Smooth muscle cell (in vitro differentiated cells): ENCODE data around the gene DNAH17. TPM values are rescaled to one million over a fixed set of nuclear protein-coding genes. Genes with fewer than 3 reads are reported as not detected.

ENCODE experiments used
- DNase-seq: peaks from one replicate; lab custom pipeline; 2025; ENCODE audit not compliant: unreplicated experiment; lab: John Stamatoyannopoulos, UW
- H2AFZ ChIP-seq: fragments of 200-600 bp; sonication (generic); 2 replicates; pipeline ENCODE4 v1.6.0; 2016; ENCODE audit warnings: antibody characterized with exemption, low read depth, mild to moderate bottlenecking
- H3F3A ChIP-seq: fragments of 200-600 bp; sonication (generic); 2 replicates; pipeline ENCODE4 v1.6.0; 2017; ENCODE audit warnings: antibody characterized with exemption, low read depth
- H3K27ac ChIP-seq: fragments of 200-600 bp; sonication (generic); 2 replicates; pipeline ENCODE4 v1.5.1; 2016; ENCODE audit warnings: low read depth, mild to moderate bottlenecking
- H3K27me3 ChIP-seq: fragments of 200-600 bp; sonication (generic); 2 replicates; pipeline ENCODE4 v1.6.1; 2016; ENCODE audit warnings: low read depth, mild to moderate bottlenecking
- H3K36me3 ChIP-seq: fragments of 200-600 bp; sonication (generic); 2 replicates; pipeline ENCODE4 v1.5.1; 2016; ENCODE audit warnings: low read depth
- H3K4me1 ChIP-seq: fragments of 200-600 bp; sonication (generic); 2 replicates; pipeline ENCODE4 v1.5.1; 2016; ENCODE audit warnings: low read depth
- H3K4me2 ChIP-seq: fragments of 200-600 bp; sonication (generic); 2 replicates; pipeline ENCODE4 v1.6.0; 2016; ENCODE audit warnings: mild to moderate bottlenecking
- H3K4me3 ChIP-seq: fragments of 200-600 bp; sonication (generic); 2 replicates; pipeline ENCODE4 v1.5.1; 2016; ENCODE audit warnings: mild to moderate bottlenecking
- H3K79me2 ChIP-seq: fragments of 200-600 bp; sonication (generic); 2 replicates; pipeline ENCODE4 v1.6.0; 2016; ENCODE audit warnings: low read depth, mild to moderate bottlenecking
- H3K9ac ChIP-seq: fragments of 200-600 bp; sonication (generic); 2 replicates; pipeline ENCODE4 v1.6.0; 2016; ENCODE audit warnings: low read depth
- H3K9me3 ChIP-seq: fragments of 200-600 bp; sonication (generic); replicated peaks from 2 replicates; pipeline ENCODE4 v1.5.1; 2016; ENCODE audit warnings: low read depth
- H4K20me1 ChIP-seq: fragments of 200-600 bp; sonication (generic); 2 replicates; pipeline ENCODE4 v1.6.0; 2016; ENCODE audit warnings: low read depth
- WGBS: methylation state at CpG from one replicate; pipeline ENCODE4 v1.1.7; 2016; ENCODE audit warnings: low lambda C conversion rate; 5-methylcytosine and 5-hydroxymethylcytosine counted together
- polyA plus RNA-seq: library from polyadenylated mRNA; unstranded; fragments of >200 nt; fragmentation: Nextera tagmentation; extraction: Ambion mirVana; gene quantifications from 2 replicates; pipeline ENCODE4 v1.2.1, GENCODE V29; 2016
- total RNA-seq: library from RNA; depleted of rRNA; stranded (reverse); fragments of >200 nt; gene quantifications from 2 replicates; pipeline ENCODE4 v1.2.3, GENCODE V29; 2014
- TF ChIP-seq, protein P1 (sequence below): fragments of 200-600 bp; sonication (generic); IDR thresholded peaks from 2 replicates; pipeline ENCODE4 v1.5.1; 2017; ENCODE audit warnings: borderline replicate concordance, mild to moderate bottlenecking, antibody characterized with exemption; ENCODE audit not compliant: insufficient read depth, poor library complexity, severe bottlenecking

DNAH17 gene
- total and polyA plus RNA-seq, 2 experiments from 2014 or later, result 0.18 to 0.98 TPM

- H3K79me2 ChIP-seq, result no peaks in the 10 kb centered on the region
- no peaks in the 10 kb centered on the region for H3K9me3 ChIP-seq
- 73% methylated on average over 18 of the region's 18 CpGs for WGBS
- no peak overlapping the region for H3K4me3 ChIP-seq
- no peak overlapping the region for H2AFZ ChIP-seq
- H3K4me1 ChIP-seq, result peaks cover 4% of the 10 kb centered on the region
- H3K27me3 ChIP-seq, result no peaks in the 10 kb centered on the region
- H3K4me2 ChIP-seq, result peak overlapping the region; percentile 15
- TF ChIP-seq, protein P1, sequence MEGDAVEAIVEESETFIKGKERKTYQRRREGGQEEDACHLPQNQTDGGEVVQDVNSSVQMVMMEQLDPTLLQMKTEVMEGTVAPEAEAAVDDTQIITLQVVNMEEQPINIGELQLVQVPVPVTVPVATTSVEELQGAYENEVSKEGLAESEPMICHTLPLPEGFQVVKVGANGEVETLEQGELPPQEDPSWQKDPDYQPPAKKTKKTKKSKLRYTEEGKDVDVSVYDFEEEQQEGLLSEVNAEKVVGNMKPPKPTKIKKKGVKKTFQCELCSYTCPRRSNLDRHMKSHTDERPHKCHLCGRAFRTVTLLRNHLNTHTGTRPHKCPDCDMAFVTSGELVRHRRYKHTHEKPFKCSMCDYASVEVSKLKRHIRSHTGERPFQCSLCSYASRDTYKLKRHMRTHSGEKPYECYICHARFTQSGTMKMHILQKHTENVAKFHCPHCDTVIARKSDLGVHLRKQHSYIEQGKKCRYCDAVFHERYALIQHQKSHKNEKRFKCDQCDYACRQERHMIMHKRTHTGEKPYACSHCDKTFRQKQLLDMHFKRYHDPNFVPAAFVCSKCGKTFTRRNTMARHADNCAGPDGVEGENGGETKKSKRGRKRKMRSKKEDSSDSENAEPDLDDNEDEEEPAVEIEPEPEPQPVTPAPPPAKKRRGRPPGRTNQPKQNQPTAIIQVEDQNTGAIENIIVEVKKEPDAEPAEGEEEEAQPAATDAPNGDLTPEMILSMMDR, result no peak
- DNase-seq, result no peak
- H4K20me1 ChIP-seq, result no peaks in the 10 kb centered on the region
- H3K36me3 ChIP-seq, result no peaks in the 10 kb centered on the region
- H3K27ac ChIP-seq, result peak overlapping the region; percentile 44
- H3K9ac ChIP-seq, result no peak overlapping the region
- H3F3A ChIP-seq, result peaks cover 9% of the 10 kb centered on the region
These were observed 12.0 kb upstream of the DNAH17 start for GRCh38 chr17:78589031-78589675.

- Histone ChIP-seq H3K9me3 (no peaks in the 10 kb centered on the region), H3K27me3 (no peaks in the 10 kb centered on the region), H3K9ac (no peak overlapping the region), H4K20me1 (no peaks in the 10 kb centered on the region), H3K36me3 (no peaks in the 10 kb centered on the region), H3K4me2 (peak overlapping the region; percentile 15), H3K79me2 (no peaks in the 10 kb centered on the region), H3K4me1 (peaks cover 4% of the 10 kb centered on the region), H2AFZ (no peak overlapping the region), H3K4me3 (no peak overlapping the region), H3K27ac (peak overlapping the region; percentile 44), H3F3A (peaks cover 9% of the 10 kb centered on the region)
- 58% methylated on average over 16 of the region's 16 CpGs for WGBS
- no peak for DNase-seq
- TF ChIP-seq, protein P1, result no peak
These were observed 11.2 kb upstream of the DNAH17 start for GRCh38 chr17:78588258-78589030.

DNA sequence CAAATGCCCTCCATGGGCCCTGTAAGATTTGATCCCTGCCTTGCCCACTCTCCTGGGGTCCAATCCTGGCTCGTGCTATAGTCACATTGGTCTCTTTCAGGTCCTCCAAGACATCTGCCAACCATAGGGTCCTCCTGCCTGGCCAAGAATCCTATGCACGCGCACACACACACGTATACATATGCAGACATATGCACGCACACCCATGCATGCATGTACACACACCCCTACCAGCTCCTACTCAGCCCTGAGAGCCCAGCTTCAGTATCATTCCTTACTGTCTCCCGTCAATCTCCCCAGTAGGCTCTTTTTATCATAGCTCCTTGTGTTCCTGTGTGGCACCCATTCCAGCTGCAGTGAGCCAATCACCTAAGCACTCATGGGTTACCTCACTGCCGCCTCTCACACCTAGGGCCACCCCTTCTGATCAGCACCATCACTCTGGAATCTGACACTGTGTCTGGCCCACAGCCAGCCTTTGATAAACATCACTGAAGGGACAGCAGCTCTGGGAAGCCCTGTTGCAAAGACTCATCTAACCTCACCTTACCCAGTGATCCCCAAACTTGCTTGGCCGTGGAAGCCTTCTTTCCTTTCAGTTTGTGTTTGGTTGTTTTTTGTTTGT lies 7.9 kb upstream of the DNAH17 start:
- Histone ChIP-seq H2AFZ (no peak overlapping the region), H4K20me1 (no peaks in the 10 kb centered on the region), H3K9ac (no peak overlapping the region), H3F3A (no peaks in the 10 kb centered on the region), H3K4me3 (no peak overlapping the region), H3K9me3 (no peaks in the 10 kb centered on the region), H3K4me2 (no peak overlapping the region), H3K36me3 (no peaks in the 10 kb centered on the region), H3K4me1 (no peaks in the 10 kb centered on the region), H3K27ac (no peak overlapping the region), H3K79me2 (no peaks in the 10 kb centered on the region), H3K27me3 (no peaks in the 10 kb centered on the region)
- TF ChIP-seq, protein P1, result no peak
- no peak for DNase-seq
- 95% methylated on average over 8 of the region's 8 CpGs for WGBS
